WTC11 (cell line): ENCODE measurements around the gene FAM187B. TPM values are rescaled to one million over a fixed set of nuclear protein-coding genes. Genes with fewer than 3 reads are reported as not detected.

Source experiments
- ATAC-seq: fragments of 200-7000 bp; cut with Tn5 transposase; 2 replicates; pipeline ENCODE4 v1.10.0; 2021; ENCODE audit warnings: mild to moderate bottlenecking, moderate library complexity
- CTCF ChIA-PET: fragments of 300-600 bp; sonication (Branson Sonifier 250); formaldehyde crosslinking; loops from one replicate; lab custom pipeline; 2021; ENCODE audit warnings: antibody characterized with exemption; lab: Charles Lee
- POLR2A ChIA-PET: fragments of 350-600 bp; sonication (Branson Sonifier 250); formaldehyde crosslinking; loops from one replicate; lab custom pipeline; 2021; ENCODE audit warnings: antibody characterized with exemption; lab: Charles Lee
- DNase-seq: peaks from one replicate; pipeline ENCODE4 v3.0.0; 2021; ENCODE audit warnings: low spot score
- H3K27ac Mint-ChIP-seq: 2 replicates; pipeline ENCODE4 v1.8.0; 2021; ENCODE audit warnings: mixed read lengths
- H3K27me3 Mint-ChIP-seq: 2 replicates; pipeline ENCODE4 v1.8.0; 2021; ENCODE audit warnings: low read depth, mild to moderate bottlenecking, moderate library complexity, mixed read lengths
- H3K36me3 Mint-ChIP-seq: 2 replicates; pipeline ENCODE4 v1.8.0; 2021; ENCODE audit warnings: mixed read lengths
- H3K4me1 Mint-ChIP-seq: 2 replicates; pipeline ENCODE4 v1.8.0; 2022; ENCODE audit warnings: mixed read lengths
- H3K4me3 Mint-ChIP-seq: 2 replicates; pipeline ENCODE4 v1.8.0; 2021; ENCODE audit warnings: mild to moderate bottlenecking, moderate library complexity, mixed read lengths
- H3K9me3 Mint-ChIP-seq: 2 replicates; pipeline ENCODE4 v1.8.0; 2021; ENCODE audit warnings: mixed read lengths
- E2F5 ChIP-seq: sonication (generic); formaldehyde crosslinking; IDR thresholded peaks from 2 replicates; pipeline ENCODE4 v1.8.1; 2022; ENCODE audit warnings: mild to moderate bottlenecking, moderate library complexity, missing genetic modification reagents
- EMX1 ChIP-seq: fragments of 250-450 bp; sonication (Bioruptor Pico); IDR thresholded peaks from 2 replicates; pipeline ENCODE4 v1.8.0; 2021; ENCODE audit warnings: mild to moderate bottlenecking
- ERG ChIP-seq: fragments of 250-450 bp; sonication (Bioruptor Pico); IDR thresholded peaks from 2 replicates; pipeline ENCODE4 v1.8.0; 2021; ENCODE audit warnings: mild to moderate bottlenecking
- FOXP1 ChIP-seq: sonication (generic); formaldehyde crosslinking; IDR thresholded peaks from 2 replicates; pipeline ENCODE4 v1.8.0; 2022; ENCODE audit warnings: missing genetic modification reagents, mild to moderate bottlenecking, moderate library complexity, borderline replicate concordance
- JAZF1 ChIP-seq: fragments of 250-450 bp; sonication (Bioruptor Pico); IDR thresholded peaks from 2 replicates; pipeline ENCODE4 v1.9.0; 2021; ENCODE audit warnings: moderate library complexity, mild to moderate bottlenecking, inconsistent platforms
- JUN ChIP-seq: sonication (generic); formaldehyde crosslinking; IDR thresholded peaks from 2 replicates; pipeline ENCODE4 v1.8.0; 2023; ENCODE audit warnings: mild to moderate bottlenecking, missing genetic modification reagents
- MAX ChIP-seq: sonication (generic); formaldehyde crosslinking; IDR thresholded peaks from 2 replicates; pipeline ENCODE4 v1.8.0; 2022; ENCODE audit warnings: mild to moderate bottlenecking, missing genetic modification reagents
- NFYB ChIP-seq: sonication (generic); formaldehyde crosslinking; conservative IDR thresholded peaks from 2 replicates; pipeline ENCODE4 v1.8.0; 2022; ENCODE audit warnings: low read depth, missing genetic modification reagents
- SMAD3 ChIP-seq: sonication (generic); formaldehyde crosslinking; IDR thresholded peaks from 2 replicates; pipeline ENCODE4 v1.8.0; 2022; ENCODE audit warnings: missing genetic modification reagents, mild to moderate bottlenecking, borderline replicate concordance
- USF1 ChIP-seq: sonication (generic); formaldehyde crosslinking; IDR thresholded peaks from 2 replicates; pipeline ENCODE4 v1.8.0; 2022; ENCODE audit warnings: mild to moderate bottlenecking, missing genetic modification reagents
- ZBTB43 ChIP-seq: sonication (generic); formaldehyde crosslinking; IDR thresholded peaks from 2 replicates; pipeline ENCODE4 v1.8.1; 2023; ENCODE audit warnings: mild to moderate bottlenecking, missing genetic modification reagents
- ZMAT4 ChIP-seq: fragments of 250-450 bp; sonication (Bioruptor Pico); IDR thresholded peaks from 2 replicates; pipeline ENCODE4 v1.9.0; 2021; ENCODE audit warnings: mild to moderate bottlenecking
- ZNF138 ChIP-seq: sonication (generic); formaldehyde crosslinking; conservative IDR thresholded peaks from 2 replicates; pipeline ENCODE4 v1.8.1; 2022; ENCODE audit warnings: mild to moderate bottlenecking, moderate library complexity, missing genetic modification reagents
- ZNF232 ChIP-seq: sonication (generic); formaldehyde crosslinking; IDR thresholded peaks from 2 replicates; pipeline ENCODE4 v1.8.0; 2022; ENCODE audit warnings: mild to moderate bottlenecking, missing genetic modification reagents
- ZNF281 ChIP-seq: sonication (generic); formaldehyde crosslinking; IDR thresholded peaks from 2 replicates; pipeline ENCODE4 v1.8.0; 2023; ENCODE audit warnings: mild to moderate bottlenecking, missing genetic modification reagents
- ZNF317 ChIP-seq: sonication (generic); formaldehyde crosslinking; IDR thresholded peaks from 2 replicates; pipeline ENCODE4 v1.8.1; 2023; ENCODE audit warnings: low read depth, mild to moderate bottlenecking, moderate library complexity, missing genetic modification reagents, borderline replicate concordance
- total RNA-seq: library from RNA; stranded (reverse); gene quantifications from 3 replicates; pipeline ENCODE4 v1.2.3, GENCODE V29; 2021

FAM187B gene
- total RNA-seq, 1 experiment from 2014 or later, result 0.20 TPM

GRCh38 chr19:35247526-35248309, 19.2 kb upstream of the FAM187B start (continued):
- TF ChIP-seq ZNF232 (CRISPR knock-in tag) (0 out of 2 replicates have a peak, but pooled peaks have one; percentile 58), USF1 (CRISPR knock-in tag) (no peak), JAZF1 (CRISPR knock-in tag) (no peak), ERG (CRISPR knock-in tag) (peak; percentile 55; the same call in 1 of the 2 replicates), FOXP1 (CRISPR knock-in tag) (no peak), ZNF138 (CRISPR knock-in tag) (no peak), EMX1 (CRISPR knock-in tag) (0 out of 2 replicates have a peak, but pooled peaks have one; percentile 74), ZNF281 (peak; percentile 50; the same call in 1 of the 2 replicates), MAX (CRISPR knock-in tag) (0 out of 2 replicates have a peak, but pooled peaks have one; percentile 29)

- POLR2A ChIA-PET, result no interaction called here
- TF ChIP-seq ZMAT4 (CRISPR knock-in tag) (no peak), NFYB (CRISPR knock-in tag) (no peak), JUN (CRISPR knock-in tag) (no peak), E2F5 (CRISPR knock-in tag) (no peak), ZNF281 (no peak), SMAD3 (CRISPR knock-in tag) (no peak), ZBTB43 (CRISPR knock-in tag) (no peak), ZNF317 (CRISPR knock-in tag) (no peak)
- Mint-ChIP-seq H3K27me3 (no peaks in the 10 kb centered on the region), H3K27ac (peak overlapping the region; percentile 99), H3K4me1 (peaks cover 35% of the 10 kb centered on the region), H3K36me3 (peaks cover 27% of the 10 kb centered on the region), H3K4me3 (peak overlapping the region; percentile 98), H3K9me3 (peaks cover 5% of the 10 kb centered on the region)
- CTCF ChIA-PET, result no interaction called here
- ATAC-seq, result no peak
- DNase-seq, result no peak
Measured at GRCh38 chr19:35246466-35247092, 18.0 kb upstream of the FAM187B start.
